22Rv1 (cell line): ENCODE measurements around the gene MIX23.

Source experiments
- ZFX ChIP-seq: fragments of 450-650 bp; IDR thresholded peaks from 2 replicates; pipeline ENCODE4 v1.6.1; 2017; ENCODE audit warnings: antibody characterized with exemption, borderline replicate concordance
- TF ChIP-seq, protein P1 (sequence below): fragments of 450-650 bp; IDR thresholded peaks from 2 replicates; pipeline ENCODE4 v1.5.1; 2017; ENCODE audit warnings: mild to moderate bottlenecking

- TF ChIP-seq, protein P1, sequence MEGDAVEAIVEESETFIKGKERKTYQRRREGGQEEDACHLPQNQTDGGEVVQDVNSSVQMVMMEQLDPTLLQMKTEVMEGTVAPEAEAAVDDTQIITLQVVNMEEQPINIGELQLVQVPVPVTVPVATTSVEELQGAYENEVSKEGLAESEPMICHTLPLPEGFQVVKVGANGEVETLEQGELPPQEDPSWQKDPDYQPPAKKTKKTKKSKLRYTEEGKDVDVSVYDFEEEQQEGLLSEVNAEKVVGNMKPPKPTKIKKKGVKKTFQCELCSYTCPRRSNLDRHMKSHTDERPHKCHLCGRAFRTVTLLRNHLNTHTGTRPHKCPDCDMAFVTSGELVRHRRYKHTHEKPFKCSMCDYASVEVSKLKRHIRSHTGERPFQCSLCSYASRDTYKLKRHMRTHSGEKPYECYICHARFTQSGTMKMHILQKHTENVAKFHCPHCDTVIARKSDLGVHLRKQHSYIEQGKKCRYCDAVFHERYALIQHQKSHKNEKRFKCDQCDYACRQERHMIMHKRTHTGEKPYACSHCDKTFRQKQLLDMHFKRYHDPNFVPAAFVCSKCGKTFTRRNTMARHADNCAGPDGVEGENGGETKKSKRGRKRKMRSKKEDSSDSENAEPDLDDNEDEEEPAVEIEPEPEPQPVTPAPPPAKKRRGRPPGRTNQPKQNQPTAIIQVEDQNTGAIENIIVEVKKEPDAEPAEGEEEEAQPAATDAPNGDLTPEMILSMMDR, result no peak
- TF ChIP-seq ZFX, result no peak
These were observed 24.9 kb upstream of the MIX23 start for GRCh38 chr3:122407946-122408345.
